NCI-H2196 treated with DMSO at 0.1 percent for 48 hours (cell line): ENCODE results near the gene FNDC3B.
A peak's percentile ranks its signal among the peaks of the same experiment; 100 is the strongest.
"Not testable (repeated sequence)": the region's sequence is repeated elsewhere in the genome, so short reads cannot be mapped to it uniquely, and the experiment has no call there.

Experiments used
- DNase-seq: peaks from one replicate; lab custom pipeline; 2025; ENCODE audit not compliant: unreplicated experiment; lab: John Stamatoyannopoulos, UW

Gene FNDC3B

GRCh38 chr3:172228036-172228415 is 188.6 kb downstream of the FNDC3B start:
- no peak for DNase-seq

- DNase-seq, result no peak
These were observed 190.1 kb downstream of the FNDC3B start for GRCh38 chr3:172229462-172229861.

DNA sequence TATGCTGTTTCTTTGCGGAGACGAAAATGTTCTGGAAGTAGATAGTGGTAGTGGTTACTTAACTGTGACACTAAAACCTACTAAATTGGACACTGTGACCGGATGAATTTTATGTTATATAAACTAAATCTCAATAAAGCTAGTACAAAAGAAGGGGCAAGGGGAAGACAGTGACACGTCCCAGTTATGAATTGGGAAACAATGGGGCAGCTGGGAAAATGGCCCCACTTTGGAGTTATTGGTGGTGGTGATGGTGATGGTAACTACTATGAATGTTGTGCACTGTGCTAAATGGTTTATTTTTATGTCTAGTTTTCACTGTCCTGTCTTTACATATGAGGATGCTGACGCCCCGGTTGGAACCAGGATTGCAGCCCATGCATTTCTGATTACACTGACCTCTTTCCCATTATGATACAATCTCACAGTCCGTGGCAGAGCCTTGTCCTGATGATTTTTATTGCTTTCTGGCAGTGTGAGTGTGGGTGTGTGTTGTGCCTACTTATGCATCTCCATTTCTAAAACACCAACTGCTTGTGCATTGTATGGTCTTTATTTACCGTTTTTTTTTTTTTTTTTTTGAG is 192.0 kb downstream of the FNDC3B start:
- DNase-seq, result no peak

DNA sequence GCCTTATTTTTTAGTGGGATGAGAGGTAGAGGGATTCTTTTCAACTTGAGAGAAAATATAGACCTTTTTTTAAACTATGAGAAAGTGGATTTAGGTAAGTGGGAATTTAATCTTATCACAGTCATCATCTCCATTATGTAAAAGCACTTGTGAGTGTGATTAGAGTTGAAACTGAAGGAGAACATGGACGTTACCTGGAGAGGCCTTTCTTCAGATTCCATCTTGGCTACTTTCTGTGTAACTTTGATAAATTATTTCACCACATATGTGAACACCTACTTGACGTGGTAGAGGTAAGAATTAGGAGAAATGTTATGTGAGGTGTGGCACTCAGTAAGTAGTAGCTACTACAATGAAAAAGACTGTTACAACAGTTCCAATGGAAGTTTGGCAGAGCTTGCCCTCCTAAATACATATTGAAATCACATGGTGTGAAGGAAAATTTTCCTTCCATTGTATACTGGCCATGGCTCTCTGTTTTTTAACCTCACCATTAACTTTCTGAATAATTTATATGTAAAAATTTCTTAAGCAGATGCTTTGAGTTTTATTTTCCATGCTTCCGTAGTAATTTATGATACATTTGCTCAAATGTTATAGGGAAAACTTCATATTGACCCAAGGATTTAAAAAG is 193.3 kb downstream of the FNDC3B start:
- no peak for DNase-seq

GRCh38 chr3:172233474-172234277 is 194.3 kb downstream of the FNDC3B start:
- DNase-seq, result no peak

DNA sequence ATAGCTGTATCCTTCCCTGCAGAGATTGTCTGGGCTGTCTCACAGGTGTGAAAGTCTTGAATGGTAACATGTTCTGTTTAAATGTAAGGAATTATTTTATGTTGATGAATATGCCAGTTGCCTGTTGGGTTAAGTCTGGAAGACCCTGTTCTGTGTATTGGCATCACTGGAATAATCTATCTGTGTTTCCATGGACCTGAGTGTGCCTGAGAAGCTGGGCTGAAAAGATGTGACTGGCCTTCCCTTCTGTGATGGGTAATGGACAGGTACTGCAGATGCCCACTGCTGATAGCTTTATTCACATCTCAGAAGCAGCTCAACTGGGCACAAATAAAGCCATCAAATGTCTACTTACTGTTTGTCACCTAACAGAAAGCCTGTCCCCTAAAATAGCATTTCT is 196.3 kb downstream of the FNDC3B start:
- no peak for DNase-seq

DNA sequence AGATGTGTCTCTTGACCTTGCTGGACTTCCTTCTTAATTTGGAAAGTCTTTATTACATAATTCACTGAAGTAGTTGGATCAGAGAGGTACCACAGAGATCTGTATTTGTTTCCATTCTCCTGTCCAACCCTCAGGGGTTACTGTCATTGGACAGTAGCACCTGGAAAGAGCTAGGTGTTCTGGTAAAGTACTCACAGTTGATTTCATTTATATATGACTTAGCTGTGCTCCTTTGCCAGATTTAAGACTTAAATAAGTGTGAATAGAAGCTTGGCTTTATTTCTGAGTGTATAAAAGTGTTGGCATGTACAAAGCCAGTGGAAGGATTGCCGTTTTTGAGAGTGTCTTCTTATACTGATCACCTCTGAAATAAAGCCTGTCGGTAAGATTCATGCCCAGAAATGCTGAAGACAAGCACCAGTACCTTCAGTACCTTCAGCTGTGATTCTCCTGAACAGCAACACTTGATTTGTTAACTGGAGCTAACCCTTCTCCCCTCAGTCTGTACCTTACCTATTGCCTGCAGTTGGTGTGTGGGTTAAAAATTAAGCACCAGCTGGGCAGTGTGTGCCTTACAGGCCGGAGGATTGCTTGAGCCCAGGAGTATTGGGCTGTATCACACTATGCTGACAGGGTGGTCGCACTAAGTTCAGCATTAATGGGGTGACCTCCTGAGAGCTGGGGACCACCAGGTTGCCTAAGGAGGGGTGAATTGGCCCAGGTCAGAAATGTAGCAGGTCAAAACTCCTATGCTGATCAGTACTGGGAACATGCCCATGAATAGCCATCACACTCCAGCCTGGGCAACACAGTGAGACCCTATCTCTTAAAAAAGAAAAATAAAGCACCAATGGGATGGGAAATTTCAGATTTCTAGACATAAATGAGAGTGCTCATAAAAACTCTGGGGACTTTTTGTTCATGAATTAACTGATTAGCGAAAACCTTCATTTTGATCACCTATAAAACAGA is 197.7 kb downstream of the FNDC3B start:
- no peak for DNase-seq

DNA sequence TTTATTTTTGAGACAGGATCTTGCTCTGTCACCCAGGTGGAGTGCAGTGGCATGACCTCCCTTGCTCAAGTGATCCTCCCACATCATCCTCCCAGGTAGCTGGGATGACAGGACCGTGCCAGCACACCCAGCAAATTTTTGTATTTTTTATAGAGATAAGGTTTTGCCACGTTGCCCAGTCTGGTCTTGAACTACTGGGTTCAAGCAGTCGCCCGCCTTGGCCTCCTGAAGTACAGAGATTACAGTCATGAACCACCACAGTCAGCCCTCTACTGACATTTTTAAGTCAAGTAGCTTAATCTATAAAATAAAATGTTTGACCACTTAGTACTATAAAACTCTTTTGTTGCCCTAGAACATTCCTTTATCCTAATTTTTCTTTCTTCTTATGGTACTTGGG is 198.8 kb downstream of the FNDC3B start:
- DNase-seq, result no peak

DNA sequence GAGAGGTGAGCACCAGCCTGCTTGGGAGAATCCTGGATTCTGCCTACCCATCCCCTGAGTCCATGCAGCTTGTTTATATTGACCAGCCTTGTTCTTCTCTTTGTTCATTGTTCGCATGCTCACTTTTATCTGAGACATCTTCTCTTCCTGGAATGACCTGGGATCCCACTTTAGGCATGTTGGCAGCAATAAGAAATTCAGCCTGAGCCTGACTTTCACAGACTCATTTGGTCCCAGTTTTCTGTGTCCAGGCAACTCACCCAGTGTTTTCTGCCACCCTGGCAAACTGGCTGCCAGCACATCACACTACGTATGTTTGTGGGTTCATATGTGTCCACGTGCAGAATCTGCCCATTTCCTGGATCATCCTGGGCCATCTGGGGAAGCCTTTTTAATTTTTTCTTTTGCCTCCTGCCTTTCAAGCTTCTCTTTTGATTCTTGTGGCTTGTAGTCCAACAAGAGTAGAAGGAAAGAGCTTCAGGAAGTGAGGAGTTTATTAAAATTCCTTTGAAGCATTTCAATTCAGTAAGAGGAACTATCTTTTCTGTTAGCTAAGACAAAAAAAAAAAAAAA is 199.9 kb downstream of the FNDC3B start:
- DNase-seq, result no peak

GRCh38 chr3:172241405-172241804 is 202.0 kb downstream of the FNDC3B start:
- DNase-seq, result no peak

- not testable (repeated sequence) for DNase-seq
These were observed 203.1 kb downstream of the FNDC3B start for GRCh38 chr3:172242471-172242870.

GRCh38 chr3:172243376-172243775 is 204.0 kb downstream of the FNDC3B start:
- not testable (repeated sequence) for DNase-seq

- no peak for DNase-seq
These were observed 204.6 kb downstream of the FNDC3B start for GRCh38 chr3:172244011-172244410.

DNA sequence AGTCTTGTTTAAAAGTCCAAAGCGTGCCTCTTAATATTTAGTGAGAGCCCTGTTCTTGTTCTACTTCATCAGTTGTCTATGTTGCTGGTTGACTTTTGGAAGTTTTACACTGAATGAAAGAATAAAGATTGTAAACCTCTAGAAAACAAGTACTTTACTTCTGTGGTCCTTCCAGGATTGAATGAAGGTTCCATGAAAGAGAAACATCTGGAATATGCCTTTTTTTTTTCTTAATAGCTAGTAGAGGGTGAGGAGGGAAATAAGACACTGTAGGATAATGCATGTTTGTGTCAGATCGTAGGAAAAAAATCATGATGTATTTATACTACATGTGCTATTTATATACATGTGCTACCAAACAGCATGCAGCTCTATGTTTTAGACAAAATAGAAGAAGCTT is 205.9 kb downstream of the FNDC3B start:
- DNase-seq, result no peak

- DNase-seq, result peak; percentile 34
These were observed 206.9 kb downstream of the FNDC3B start for GRCh38 chr3:172246107-172246844.

DNA sequence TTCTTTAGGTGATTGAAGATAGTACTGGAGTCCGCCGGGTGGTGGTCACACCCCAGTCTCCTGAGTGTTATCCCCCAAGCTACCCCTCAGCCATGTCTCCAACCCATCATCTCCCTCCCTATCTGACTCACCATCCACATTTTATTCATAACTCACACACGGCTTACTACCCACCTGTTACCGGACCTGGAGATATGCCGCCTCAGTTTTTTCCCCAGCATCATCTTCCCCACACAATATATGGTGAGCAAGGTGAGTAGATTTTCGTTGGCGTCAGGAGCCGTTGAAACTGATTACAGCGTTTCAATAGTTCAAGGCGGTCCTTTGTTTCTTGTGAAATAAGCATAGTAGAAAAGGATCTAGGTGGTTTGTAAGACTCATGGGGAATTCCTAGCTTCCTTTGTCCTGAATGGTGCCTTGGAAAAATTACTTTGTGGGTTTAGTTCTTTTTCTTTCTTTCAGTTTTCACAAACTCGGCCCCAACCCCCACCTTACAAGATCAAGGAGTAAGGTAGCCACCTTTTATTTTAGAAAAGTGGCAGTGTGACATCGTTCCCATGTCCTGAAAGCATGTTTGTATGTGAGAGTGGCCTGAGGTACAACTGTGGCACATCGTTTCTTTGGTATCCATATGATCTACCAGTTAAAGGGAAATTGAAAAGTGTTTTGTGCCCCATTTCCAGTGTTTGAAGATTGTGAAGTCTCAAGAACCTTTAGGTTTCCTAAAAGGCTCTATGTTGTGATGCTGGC is 208.3 kb downstream of the FNDC3B start:
- no peak for DNase-seq

DNA sequence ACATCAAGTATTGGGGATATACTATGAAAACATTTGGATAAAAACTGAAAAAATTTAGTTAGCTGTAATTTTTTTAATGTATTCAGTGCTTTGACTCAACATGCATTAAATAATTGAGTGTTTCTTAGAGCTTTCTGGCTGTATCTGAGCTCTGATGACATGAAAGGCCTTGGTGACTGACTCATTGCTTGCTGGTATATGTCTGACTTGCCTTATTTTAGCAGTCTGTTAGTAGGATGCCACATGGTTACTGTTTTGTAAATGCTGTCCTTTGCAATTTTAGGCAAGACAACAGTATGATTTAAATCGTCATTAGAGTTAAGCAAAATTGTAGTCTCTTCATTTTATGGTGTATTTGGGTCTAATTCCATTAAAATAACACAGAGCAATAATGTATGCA is 209.7 kb downstream of the FNDC3B start:
- no peak for DNase-seq

DNA sequence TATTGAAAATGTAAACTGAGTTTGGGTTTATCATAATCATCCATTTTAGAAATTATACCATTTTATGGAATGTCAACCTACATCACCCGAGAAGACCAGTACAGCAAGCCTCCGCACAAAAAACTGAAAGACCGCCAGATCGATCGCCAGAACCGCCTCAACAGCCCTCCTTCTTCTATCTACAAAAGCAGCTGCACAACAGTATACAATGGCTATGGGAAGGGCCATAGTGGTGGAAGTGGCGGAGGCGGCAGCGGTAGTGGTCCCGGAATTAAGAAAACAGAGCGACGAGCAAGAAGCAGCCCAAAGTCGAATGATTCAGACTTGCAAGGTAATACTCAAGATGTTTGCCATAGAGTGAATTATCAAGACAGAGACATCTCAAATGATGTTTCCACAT is 211.8 kb downstream of the FNDC3B start:
- no peak for DNase-seq

- DNase-seq, result no peak
These were observed 213.8 kb downstream of the FNDC3B start for GRCh38 chr3:172253200-172253599.
